ENCODE measurements around the gene FAM24B.

DNA sequence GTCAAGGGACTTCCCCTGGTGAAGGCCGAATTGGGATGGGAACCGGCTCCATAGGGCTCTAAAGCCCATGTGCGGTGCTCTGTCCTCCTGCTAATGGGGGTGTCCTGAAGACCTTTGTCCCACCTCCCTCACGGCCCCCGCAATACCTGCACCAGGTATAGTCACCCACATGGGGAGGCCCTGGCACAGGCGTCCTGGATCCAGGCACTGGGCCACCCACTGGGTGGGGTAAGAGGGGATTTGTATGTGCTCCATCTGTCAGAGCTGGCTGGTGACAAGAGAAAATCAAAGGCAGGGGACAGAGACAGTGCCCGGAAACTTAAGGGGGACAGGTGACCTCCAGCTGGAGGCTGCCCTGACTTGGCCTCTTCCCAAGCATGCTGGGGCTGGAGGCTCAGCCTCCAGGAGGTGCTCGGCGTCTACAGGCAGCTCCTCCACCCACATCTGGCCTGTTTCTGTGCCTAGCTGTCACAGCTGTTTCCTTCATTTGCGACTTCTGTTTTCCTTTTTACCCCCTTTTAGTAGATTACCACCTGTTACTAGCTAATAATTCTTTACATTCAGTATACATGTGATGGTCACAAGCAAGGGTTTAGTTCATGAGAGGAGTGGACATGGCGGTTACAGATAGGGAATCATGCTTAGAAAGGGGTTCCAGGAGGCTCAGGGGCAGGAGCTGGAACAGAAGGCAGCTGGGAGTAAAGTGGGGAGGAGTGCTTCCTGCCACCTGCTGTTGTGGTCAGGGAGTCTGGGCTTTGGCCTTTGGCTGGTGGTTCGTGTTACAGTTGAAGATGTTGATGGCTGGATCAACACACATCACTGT is 31.4 kb downstream of the FAM24B start:
- TF ChIP-seq, protein P1, sequence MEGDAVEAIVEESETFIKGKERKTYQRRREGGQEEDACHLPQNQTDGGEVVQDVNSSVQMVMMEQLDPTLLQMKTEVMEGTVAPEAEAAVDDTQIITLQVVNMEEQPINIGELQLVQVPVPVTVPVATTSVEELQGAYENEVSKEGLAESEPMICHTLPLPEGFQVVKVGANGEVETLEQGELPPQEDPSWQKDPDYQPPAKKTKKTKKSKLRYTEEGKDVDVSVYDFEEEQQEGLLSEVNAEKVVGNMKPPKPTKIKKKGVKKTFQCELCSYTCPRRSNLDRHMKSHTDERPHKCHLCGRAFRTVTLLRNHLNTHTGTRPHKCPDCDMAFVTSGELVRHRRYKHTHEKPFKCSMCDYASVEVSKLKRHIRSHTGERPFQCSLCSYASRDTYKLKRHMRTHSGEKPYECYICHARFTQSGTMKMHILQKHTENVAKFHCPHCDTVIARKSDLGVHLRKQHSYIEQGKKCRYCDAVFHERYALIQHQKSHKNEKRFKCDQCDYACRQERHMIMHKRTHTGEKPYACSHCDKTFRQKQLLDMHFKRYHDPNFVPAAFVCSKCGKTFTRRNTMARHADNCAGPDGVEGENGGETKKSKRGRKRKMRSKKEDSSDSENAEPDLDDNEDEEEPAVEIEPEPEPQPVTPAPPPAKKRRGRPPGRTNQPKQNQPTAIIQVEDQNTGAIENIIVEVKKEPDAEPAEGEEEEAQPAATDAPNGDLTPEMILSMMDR (IDR thresholded peaks at IDR 0.05; ENCODE audit: low read depth, low read length): no peak
- no peak for TF ChIP-seq EZH2phosphoT487 (IDR thresholded peaks at IDR 0.05; ENCODE audit: low read depth)
